ENCODE results near the gene CACNA1E. TPM values are rescaled to one million over a fixed set of nuclear protein-coding genes. Genes with fewer than 3 reads are reported as not detected.

CACNA1E gene
- total and polyA plus RNA-seq, 2 experiments from 2014 or later: 0.32 to 1.1 TPM

- Mint-ChIP-seq H3K9me3 (peaks cover 5% of the 10 kb centered on the region; the same call in 1 of the 3 replicates), H3K4me3 (no peak overlapping the region), H3K27me3 (ENCODE audit: insufficient read depth, low read depth, poor library complexity) (no peaks in the 10 kb centered on the region), H3K27ac (no peak overlapping the region), H3K36me3 (ENCODE audit: low read depth) (no peaks in the 10 kb centered on the region), H3K4me1 (peaks cover 7% of the 10 kb centered on the region)
- no peak overlapping the region for H3K27ac ChIP-seq (ENCODE audit: low read depth)
- TF ChIP-seq STAT1 (IDR thresholded peaks at IDR 0.05; ENCODE audit: unreplicated experiment) (no peak), ZNF462 (CRISPR knock-in tag; IDR thresholded peaks at IDR 0.05) (no peak), POLR2AphosphoS5 (IDR thresholded peaks at IDR 0.05; ENCODE audit: low read depth) (no peak), EZH2phosphoT487 (IDR thresholded peaks at IDR 0.05; ENCODE audit: unreplicated experiment) (no peak), CREB1 (CRISPR knock-in tag; IDR thresholded peaks at IDR 0.05; ENCODE audit: low read depth) (no peak), EZH2 (IDR thresholded peaks at IDR 0.05; ENCODE audit: low read depth, unreplicated experiment) (no peak), NANOG (IDR thresholded peaks at IDR 0.05; ENCODE audit: borderline replicate concordance) (no peak), CTCF (conservative IDR thresholded peaks at IDR 0.05; ENCODE audit: low read depth in 2 of 2) (no peak), ZNF331 (CRISPR knock-in tag; IDR thresholded peaks at IDR 0.05; ENCODE audit: low read depth) (no peak), ZNF114 (CRISPR knock-in tag; IDR thresholded peaks at IDR 0.05) (no peak), REST (IDR thresholded peaks at IDR 0.05; ENCODE audit: unreplicated experiment) (no peak), ETS1 (IDR thresholded peaks at IDR 0.05) (no peak)
- peak overlapping the region; percentile 14; the same call in 1 of the 2 replicates for H2AFZ ChIP-seq
- no peak for ATAC-seq
- H4K20me1 ChIP-seq (replicated peaks; ENCODE audit: insufficient read depth): no peaks in the 10 kb centered on the region
- H3F3A ChIP-seq (replicated peaks; ENCODE audit: low read depth): no peaks in the 10 kb centered on the region
- H3K4me1 ChIP-seq (ENCODE audit: insufficient read depth): no peaks in the 10 kb centered on the region
- no peaks in the 10 kb centered on the region for H3K27me3 ChIP-seq (ENCODE audit: insufficient read depth)
- H3K4me2 ChIP-seq: no peak overlapping the region
- no peaks in the 10 kb centered on the region for H3K79me2 ChIP-seq (replicated peaks; ENCODE audit: insufficient read depth)
- no peaks in the 10 kb centered on the region; the same call in 1 of the 2 replicates for H3K9me2 ChIP-seq (ENCODE audit: insufficient read depth)
- H3K4me3 ChIP-seq: no peak overlapping the region
- DNase-seq (ENCODE audit: low spot score): no peak
- no peaks in the 10 kb centered on the region for H3K36me3 ChIP-seq (ENCODE audit: insufficient read depth)
Measured at GRCh38 chr1:181816608-181817007, 333.3 kb downstream of the CACNA1E start.
